K562 (cell line): ENCODE measurements around the gene RBM18. TPM values are rescaled to one million over a fixed set of nuclear protein-coding genes. Genes with fewer than 3 reads are reported as not detected.

Experiments
- ATAC-seq: fragments of 200-7000 bp; cut with Tn5 transposase; 3 replicates; pipeline ENCODE4 v1.9.1; 2020; ENCODE audit warnings: moderate library complexity
- BruUV-seq: library from RNA; stranded (reverse); fragments of 400-500 nt; replicated peaks from 2 replicates; lab custom pipeline; 2021; lab: Mats Ljungman, UMichigan
- CTCF ChIA-PET: fragments of 300-600 bp; formaldehyde crosslinking; extraction: SDS; loops from one replicate; lab custom pipeline; 2021; ENCODE audit warnings: low intra/inter-chr PET ratio; lab: Yijun Ruan, JAX
- POLR2A ChIA-PET: fragments of 300-600, 350-650 bp; sonication (Branson Sonifier 250); formaldehyde crosslinking; extraction: SDS; loops from one replicate; lab custom pipeline; 2021; ENCODE audit warnings: antibody characterized with exemption, inconsistent platforms; lab: Yijun Ruan, JAX
- DNase-seq, 4 experiments: peaks; one replicate each; pipeline versions ENCODE4 v3.0.0 to v3.0.0-alpha.2; 2011 to 2018; ENCODE audit warnings: low spot score in 3 of 4, mixed read lengths in 3 of 4; ENCODE audit errors: extremely low read depth in 1 of 4
- FAIRE-seq: peaks from 2 replicates; lab custom pipeline; 2011; peaks lifted over from hg19 to GRCh38; lab: Jason Lieb, UNC
- H2AFZ ChIP-seq: 2 replicates; pipeline ENCODE4 v1.6.0; 2011; ENCODE audit warnings: low read depth, low read length, control low read depth, inconsistent platforms
- H3K27ac ChIP-seq: fragments of 200-600 bp; 3 replicates; pipeline ENCODE4 v1.8.0; 2011; ENCODE audit warnings: low read depth, mild to moderate bottlenecking, control low read depth, inconsistent platforms, low read length, moderate library complexity, mixed read lengths; ENCODE audit errors: extremely low read depth
- H3K27me3 ChIP-seq, 2 experiments: fragments of 300-600 bp in 1 of 2; 2 replicates in 1 of 2; 3 replicates in 1 of 2; pipeline versions ENCODE4 v1.6.0 to v1.8.0; 2011; ENCODE audit warnings: inconsistent platforms in 2 of 2, low read length in 2 of 2, mild to moderate bottlenecking in 1 of 2, mixed read lengths in 1 of 2, moderate library complexity in 1 of 2; ENCODE audit not compliant: control insufficient read depth in 2 of 2, insufficient read depth in 2 of 2
- H3K36me3 ChIP-seq: fragments of 300-600 bp; 3 replicates; pipeline ENCODE4 v1.8.0; 2011; ENCODE audit warnings: mild to moderate bottlenecking, low read length, inconsistent platforms; ENCODE audit not compliant: control insufficient read depth, insufficient read depth
- H3K4me1 ChIP-seq, 2 experiments: fragments of 200-600 bp in 1 of 2; replicated peaks in 1 of 2; 2 replicates in 1 of 2; 3 replicates in 1 of 2; pipeline versions ENCODE4 v1.5.1 to v1.8.0; 2011; ENCODE audit warnings: inconsistent platforms in 2 of 2, low read length in 2 of 2, mild to moderate bottlenecking in 1 of 2, mixed read lengths in 1 of 2, moderate library complexity in 1 of 2; ENCODE audit not compliant: control insufficient read depth in 2 of 2, insufficient read depth in 2 of 2
- H3K4me2 ChIP-seq: 2 replicates; pipeline ENCODE4 v1.6.1; 2011; ENCODE audit warnings: low read length, control low read depth, inconsistent platforms, mixed read lengths; ENCODE audit not compliant: insufficient read depth
- H3K4me3 ChIP-seq: fragments of 200-600 bp; sonication (generic), shearing (Covaris generic); 2 replicates; pipeline ENCODE4 v1.5.1; 2016; ENCODE audit warnings: control low read depth, inconsistent platforms
- H3K79me2 ChIP-seq: fragments of 200-600 bp; 3 replicates; pipeline ENCODE4 v1.8.0; 2011; ENCODE audit warnings: low read length, inconsistent platforms; ENCODE audit not compliant: control insufficient read depth, insufficient read depth
- H3K9ac ChIP-seq, 2 experiments: 2 replicates each; pipeline versions ENCODE4 v1.6.0 to v1.6.1; 2011; ENCODE audit warnings: low read depth in 2 of 2, low read length in 2 of 2, control low read depth in 1 of 2, inconsistent platforms in 1 of 2, mild to moderate bottlenecking in 1 of 2, mixed read lengths in 1 of 2; ENCODE audit not compliant: insufficient read depth in 1 of 2
- H3K9me1 ChIP-seq: one replicate; pipeline ENCODE4 v1.6.0; 2011; ENCODE audit warnings: inconsistent platforms, mild to moderate bottlenecking, low read length, moderate library complexity; ENCODE audit not compliant: control insufficient read depth, insufficient read depth
- H3K9me3 ChIP-seq: replicated peaks from 2 replicates; pipeline ENCODE4 v1.5.1; 2011; ENCODE audit warnings: low read depth, low read length, inconsistent platforms; ENCODE audit not compliant: control insufficient read depth, insufficient read depth
- H4K20me1 ChIP-seq: replicated peaks from 2 replicates; pipeline ENCODE4 v1.6.1; 2011; ENCODE audit warnings: low read length, inconsistent platforms, mixed read lengths; ENCODE audit not compliant: control insufficient read depth, insufficient read depth
- BMI1 ChIP-seq: fragments of 150-350 bp; IDR thresholded peaks from 2 replicates; pipeline ENCODE4 v1.6.1; 2014; ENCODE audit warnings: low read length
- CBX2 ChIP-seq: fragments of 200-600 bp; sonication (generic); IDR thresholded peaks from one replicate; pipeline ENCODE4 v1.6.1; 2012; ENCODE audit warnings: mild to moderate bottlenecking, low read length, inconsistent platforms; ENCODE audit not compliant: insufficient read depth, poor library complexity, severe bottlenecking
- DACH1 ChIP-seq: fragments of 450-650 bp; IDR thresholded peaks from 2 replicates; pipeline ENCODE4 v1.6.1; 2018; ENCODE audit not compliant: partially characterized antibody
- FUS ChIP-seq: fragments of 200-400 bp; formaldehyde crosslinking; optimal IDR thresholded peaks from 2 replicates; pipeline ENCODE3; 2017; ENCODE audit warnings: low read depth, low read length
- GTF2E2 ChIP-seq: fragments of 200-800 bp; sonication (Bioruptor generic); IDR thresholded peaks from 2 replicates; pipeline ENCODE4 v1.6.1; 2016; ENCODE audit warnings: missing genetic modification characterization, missing compliant biosample characterization
- HNRNPUL1 ChIP-seq: fragments of 200-400 bp; formaldehyde crosslinking; IDR thresholded peaks from 2 replicates; pipeline ENCODE4 v1.6.1; 2017; ENCODE audit warnings: low read length
- MXI1 ChIP-seq: IDR thresholded peaks from 2 replicates; pipeline ENCODE4 v1.6.1; 2011; ENCODE audit warnings: low read depth, mild to moderate bottlenecking, improper control_type of control experiment, low read length
- NCOA4 ChIP-seq: fragments of 450-650 bp; IDR thresholded peaks from 2 replicates; pipeline ENCODE4 v1.6.1; 2018; ENCODE audit warnings: mild to moderate bottlenecking; ENCODE audit not compliant: partially characterized antibody
- ZNF143 ChIP-seq: sonication (generic); formaldehyde crosslinking; IDR thresholded peaks from 2 replicates; pipeline ENCODE4 v1.9.0; 2022; ENCODE audit warnings: mild to moderate bottlenecking, missing genetic modification reagents
- ZNF217 ChIP-seq: sonication (generic); formaldehyde crosslinking; IDR thresholded peaks from 2 replicates; pipeline ENCODE4 v1.8.0; 2022; ENCODE audit warnings: mild to moderate bottlenecking, missing genetic modification reagents
- WGBS: fragments of 100-300 bp; shearing (Covaris generic); methylation state at CpG from one replicate; pipeline ENCODE4 v1.1.6; 2016; ENCODE audit warnings: low coverage, mixed read lengths; ENCODE audit not compliant: insufficient coverage; ENCODE audit errors: missing lambda C conversion rate; 5-methylcytosine and 5-hydroxymethylcytosine counted together
- in situ Hi-C: fragments of 300-500 bp; cut with MboI; formaldehyde crosslinking; loops from 4 replicates; pipeline ENCODE4 v1.15.0; 2018; ENCODE audit warnings: inconsistent platforms, mixed read lengths
- intact Hi-C: fragments of 100-400 bp; cut with micrococcal nuclease; formaldehyde crosslinking; loops from 2 replicates; pipeline ENCODE4 v1.14.2; 2022
- polyA plus RNA-seq, 8 experiments: library from polyadenylated mRNA; depleted of rRNA in 4 of 8; stranded (reverse) in 5 of 8; unstranded in 3 of 8; fragments of >200 nt; fragmentation: Nextera tagmentation in 2 of 8; fragmentation: Illumina TruSeq in 1 of 8; extraction: Ambion mirVana in 2 of 8; extraction: Trizol in 1 of 8; gene quantifications; 2 replicates each; pipeline versions ENCODE4 v1.2.1 to v1.2.3, GENCODE V29; 2011 to 2014; ENCODE audit warnings: inconsistent platforms in 1 of 8, missing spikeins in 1 of 8
- total RNA-seq, 7 experiments: library from RNA; depleted of rRNA in 6 of 7; stranded (reverse); fragments of >200 nt in 6 of 7; fragmentation: Illumina TruSeq in 2 of 7; extraction: Trizol in 2 of 7; gene quantifications; 2 replicates each; pipeline versions ENCODE4 v1.2.1 to v1.2.3, GENCODE V29; 2011 to 2021; ENCODE audit warnings: low replicate concordance in 1 of 7
- TF ChIP-seq, protein P1 (sequence below): fragments of 450-650 bp; formaldehyde crosslinking; IDR thresholded peaks from 2 replicates; pipeline ENCODE4 v1.4.0; 2022; ENCODE audit warnings: missing genetic modification characterization

RBM18 gene
- total and polyA plus RNA-seq, 9 of the 15 experiments (the other 6 are each of a cell fraction or from before 2014, with no cell fraction given), result 7.9 to 86.3 (median 34.0) TPM

DNA sequence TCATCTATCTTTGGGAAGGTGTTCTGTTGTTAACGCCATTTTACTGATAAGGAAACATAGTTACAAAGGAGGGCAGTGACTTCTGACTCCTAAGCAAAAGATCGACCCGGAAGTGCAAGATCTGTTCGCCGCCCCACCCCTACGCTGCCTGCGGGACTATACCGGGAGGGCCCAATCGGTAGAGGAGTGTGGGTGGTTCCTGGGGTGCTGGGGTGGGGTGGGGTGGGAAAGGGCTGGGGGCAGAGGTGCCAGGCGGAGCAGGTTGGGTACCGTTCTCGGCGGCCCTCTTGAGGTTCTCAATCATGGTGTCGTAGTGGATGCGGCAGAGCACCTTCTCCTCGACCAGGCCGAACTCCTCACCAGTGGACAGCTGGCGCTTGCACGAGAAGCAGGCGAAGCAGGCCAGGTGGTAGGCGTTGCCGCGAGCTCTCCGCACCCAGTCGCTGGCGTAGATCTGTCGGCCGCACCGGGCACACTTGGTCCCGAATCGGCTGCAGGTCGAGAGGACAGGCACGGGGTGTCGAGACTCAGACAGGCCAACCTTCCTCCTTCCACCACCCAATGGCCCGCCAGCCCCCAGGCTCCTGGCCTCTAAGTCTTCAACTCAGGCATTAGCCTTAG, 47.7 kb downstream of the RBM18 start:
- Histone ChIP-seq H3K4me1 (peaks cover 28 to 44% of the 10 kb centered on the region in 2 experiments; a peak in 4 of 5 replicates), H3K9me1 (no peaks in the 10 kb centered on the region), H3K9ac (no peak overlapping the region), H3K27me3 (no peaks in the 10 kb centered on the region), H3K36me3 (peaks cover 4% of the 10 kb centered on the region; the same call in 1 of the 3 replicates), H3K27ac (no peak overlapping the region), H3K9me3 (peaks cover 2% of the 10 kb centered on the region; the same call in 1 of the 2 replicates), H3K4me2 (no peak overlapping the region), H3K4me3 (no peak overlapping the region), H3K79me2 (peaks cover 17% of the 10 kb centered on the region), H2AFZ (no peak overlapping the region), H4K20me1 (no peaks in the 10 kb centered on the region)
- CTCF ChIA-PET, result no interaction called here
- WGBS, result 84% methylated on average over 29 of the region's 35 CpGs
- no TSS peak for BruUV-seq
- TF ChIP-seq GTF2E2 (tag) (no peak), ZNF143 (no peak), FUS (no peak), ZNF217 (no peak), CBX2 (no peak), MXI1 (no peak), DACH1 (no peak), BMI1 (no peak), HNRNPUL1 (no peak), NCOA4 (no peak)
- TF ChIP-seq, protein P1, sequence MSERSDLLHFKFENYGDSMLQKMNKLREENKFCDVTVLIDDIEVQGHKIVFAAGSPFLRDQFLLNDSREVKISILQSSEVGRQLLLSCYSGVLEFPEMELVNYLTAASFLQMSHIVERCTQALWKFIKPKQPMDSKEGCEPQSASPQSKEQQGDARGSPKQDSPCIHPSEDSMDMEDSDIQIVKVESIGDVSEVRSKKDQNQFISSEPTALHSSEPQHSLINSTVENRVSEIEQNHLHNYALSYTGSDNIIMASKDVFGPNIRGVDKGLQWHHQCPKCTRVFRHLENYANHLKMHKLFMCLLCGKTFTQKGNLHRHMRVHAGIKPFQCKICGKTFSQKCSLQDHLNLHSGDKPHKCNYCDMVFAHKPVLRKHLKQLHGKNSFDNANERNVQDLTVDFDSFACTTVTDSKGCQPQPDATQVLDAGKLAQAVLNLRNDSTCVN, result no peak
- in situ Hi-C loops, result no loop called here
- FAIRE-seq (no peak), ATAC-seq (no peak), DNase-seq (no peak)
- POLR2A ChIA-PET, result no interaction called here
- intact Hi-C loops, result no loop called here
